ENCODE measurements around the gene SPATA12. TPM values are rescaled to one million over a fixed set of nuclear protein-coding genes. Genes with fewer than 3 reads are reported as not detected.

The SPATA12 gene
- total RNA-seq, 1 experiment from 2014 or later = 0.22 TPM

- Histone ChIP-seq H3K79me2 (ENCODE audit: insufficient read depth, low read length) (no peaks in the 10 kb centered on the region), H3T11ph (ENCODE audit: low read length) (no peak overlapping the region), H3K4ac (ENCODE audit: low read depth, low read length) (no peak overlapping the region), H3K9me3 (ENCODE audit: control insufficient read depth, low read depth, low read length) (no peaks in the 10 kb centered on the region), H2BK120ac (ENCODE audit: low read depth, low read length, poor library complexity, severe bottlenecking) (no peak overlapping the region), H4K8ac (replicated peaks; ENCODE audit: insufficient read length, low read depth, low read length) (no peak overlapping the region), H4K20me1 (ENCODE audit: control insufficient read depth, insufficient read depth, insufficient read length) (no peaks in the 10 kb centered on the region), H2BK5ac (ENCODE audit: insufficient read length, low read length) (no peak overlapping the region), H3K18ac (ENCODE audit: insufficient read length, low read depth, low read length) (no peak overlapping the region), H3K9ac (ENCODE audit: extremely low read depth, insufficient read length, low read length) (no peak overlapping the region), H3K23me2 (ENCODE audit: insufficient read length, low read depth, low read length, poor library complexity, severe bottlenecking) (no peaks in the 10 kb centered on the region), H4K5ac (ENCODE audit: insufficient read length, low read depth, low read length) (no peak overlapping the region), H3K23ac (ENCODE audit: insufficient read length, low read depth, low read length) (no peak overlapping the region), H2BK12ac (ENCODE audit: insufficient read length, low read depth, low read length) (no peak overlapping the region), H3K56ac (ENCODE audit: insufficient read length, low read depth, low read length) (no peak overlapping the region), H3K27me3 (ENCODE audit: insufficient read depth, low read length) (no peaks in the 10 kb centered on the region), H2BK15ac (ENCODE audit: low read depth, low read length) (no peak overlapping the region), H4K91ac (ENCODE audit: insufficient read length, low read depth, low read length) (no peak overlapping the region), H2AFZ (ENCODE audit: low read length) (no peak overlapping the region), H3K4me2 (ENCODE audit: insufficient read depth, insufficient read length, low read length) (no peak overlapping the region), H3K79me1 (ENCODE audit: insufficient read depth, low read depth, low read length, poor library complexity, severe bottlenecking) (no peaks in the 10 kb centered on the region), H2BK20ac (ENCODE audit: low read depth, low read length, poor library complexity, severe bottlenecking) (no peak overlapping the region), H3K14ac (ENCODE audit: insufficient read depth, low read length) (no peak overlapping the region), H3K4me1 (ENCODE audit: insufficient read depth, low read length) (no peaks in the 10 kb centered on the region), H3K27ac (ENCODE audit: insufficient read length, low read depth, low read length) (no peak overlapping the region), H2AK5ac (ENCODE audit: insufficient read length, low read length) (no peak overlapping the region)
- no peak for DNase-seq
- Mint-ChIP-seq H3K9me3 (no peaks in the 10 kb centered on the region), H3K4me1 (peaks cover 21 to 26% of the 10 kb centered on the region in 2 experiments), H3K4me3 (no peak overlapping the region), H3K36me3 (ENCODE audit: insufficient read depth in 1 of 3, low read depth in 3 of 3) (peaks cover 13 to 45% (median 40%) of the 10 kb centered on the region in 3 experiments; a peak in 5 of 7 replicates), H3K27me3 (ENCODE audit: low read depth) (no peaks in the 10 kb centered on the region), H3K27ac (no peak overlapping the region; a peak in 1 of 7 replicates)
- no peak for TF ChIP-seq CTCF (conservative IDR thresholded peaks at IDR 0.05)
- no CpG with 5 or more reads among the region's 6 CpGs for WGBS (ENCODE audit: extremely low coverage, insufficient read length, low lambda C conversion rate)
These were observed 38.2 kb downstream of the SPATA12 start for GRCh38 chr3:57098418-57099310.
